Stomach (tissue), 4 donors: ENCODE measurements around the gene EHD4.

ENCODE experiments used
- EP300 ChIP-seq: sonication (generic); formaldehyde crosslinking; IDR thresholded peaks from one replicate; pipeline ENCODE4 v1.6.1; 2017; ENCODE audit warnings: antibody characterized with exemption
- TF ChIP-seq, protein P1 (sequence below), 7 experiments: fragments of 450-650 bp in 4 of 7; fragments of 200-600 bp in 3 of 7; sonication (generic) in 3 of 7; IDR thresholded peaks; one replicate each; pipeline ENCODE4 v1.5.1; 2016 to 2019; ENCODE audit warnings: antibody characterized with exemption in 7 of 7, control low read depth in 2 of 7, mild to moderate bottlenecking in 1 of 7

DNA sequence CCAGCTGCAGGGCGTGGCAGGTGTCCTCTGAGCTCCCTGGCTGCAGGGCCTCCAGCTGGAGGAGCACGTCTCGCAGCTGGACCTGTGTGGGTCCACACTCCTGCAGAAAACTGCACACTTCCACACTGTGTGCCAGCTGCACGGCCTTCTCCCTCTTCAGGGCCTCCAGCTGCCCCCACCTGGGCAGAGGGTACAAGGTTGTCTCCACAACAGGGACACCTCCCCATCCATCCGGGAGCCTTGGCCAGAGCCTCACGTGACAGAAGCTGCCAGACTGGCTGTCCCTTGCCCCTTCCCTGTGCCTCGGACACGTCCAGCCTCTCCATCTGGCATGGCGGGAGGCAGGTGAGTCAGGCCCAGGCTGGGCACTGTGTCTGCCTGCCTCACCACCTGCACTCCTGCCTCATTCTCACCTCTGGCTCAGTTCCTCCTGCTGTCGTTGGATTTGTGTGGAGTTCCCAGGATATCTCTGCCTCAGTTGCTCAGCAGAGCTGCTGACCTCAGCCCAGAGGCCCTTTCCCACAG lies 93.0 kb downstream of the EHD4 start:
- TF ChIP-seq EP300 = no peak
- TF ChIP-seq, protein P1, sequence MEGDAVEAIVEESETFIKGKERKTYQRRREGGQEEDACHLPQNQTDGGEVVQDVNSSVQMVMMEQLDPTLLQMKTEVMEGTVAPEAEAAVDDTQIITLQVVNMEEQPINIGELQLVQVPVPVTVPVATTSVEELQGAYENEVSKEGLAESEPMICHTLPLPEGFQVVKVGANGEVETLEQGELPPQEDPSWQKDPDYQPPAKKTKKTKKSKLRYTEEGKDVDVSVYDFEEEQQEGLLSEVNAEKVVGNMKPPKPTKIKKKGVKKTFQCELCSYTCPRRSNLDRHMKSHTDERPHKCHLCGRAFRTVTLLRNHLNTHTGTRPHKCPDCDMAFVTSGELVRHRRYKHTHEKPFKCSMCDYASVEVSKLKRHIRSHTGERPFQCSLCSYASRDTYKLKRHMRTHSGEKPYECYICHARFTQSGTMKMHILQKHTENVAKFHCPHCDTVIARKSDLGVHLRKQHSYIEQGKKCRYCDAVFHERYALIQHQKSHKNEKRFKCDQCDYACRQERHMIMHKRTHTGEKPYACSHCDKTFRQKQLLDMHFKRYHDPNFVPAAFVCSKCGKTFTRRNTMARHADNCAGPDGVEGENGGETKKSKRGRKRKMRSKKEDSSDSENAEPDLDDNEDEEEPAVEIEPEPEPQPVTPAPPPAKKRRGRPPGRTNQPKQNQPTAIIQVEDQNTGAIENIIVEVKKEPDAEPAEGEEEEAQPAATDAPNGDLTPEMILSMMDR (IDR thresholded peaks at IDR 0.05) = no peak
